Neural progenitor cell (in vitro differentiated cells): Measurements from ENCODE around the gene MIPEP. TPM values are rescaled to one million over a fixed set of nuclear protein-coding genes. Genes with fewer than 3 reads are reported as not detected.

ENCODE experiments used
- DNase-seq: peaks from one replicate; pipeline ENCODE4 v3.0.0-alpha.2; 2016; ENCODE audit warnings: low spot score
- H2AFZ ChIP-seq: fragments of 200-600 bp; sonication (generic); replicated peaks from 2 replicates; pipeline ENCODE4 v1.6.1; 2016; ENCODE audit warnings: antibody characterized with exemption
- H3F3A ChIP-seq: fragments of 200-600 bp; sonication (generic); 2 replicates; pipeline ENCODE4 v1.6.1; 2016; ENCODE audit warnings: antibody characterized with exemption, low read depth
- H3K27ac ChIP-seq: fragments of 200-600 bp; sonication (generic); 2 replicates; pipeline ENCODE4 v1.5.1; 2016; ENCODE audit warnings: mild to moderate bottlenecking
- H3K27me3 ChIP-seq: fragments of 200-600 bp; sonication (generic); 2 replicates; pipeline ENCODE4 v1.6.1; 2016; ENCODE audit warnings: mild to moderate bottlenecking, moderate library complexity
- H3K36me3 ChIP-seq: fragments of 200-600 bp; sonication (generic); 2 replicates; pipeline ENCODE4 v1.5.1; 2016
- H3K4me1 ChIP-seq: fragments of 200-600 bp; sonication (generic); 2 replicates; pipeline ENCODE4 v1.6.1; 2016; ENCODE audit warnings: mixed run types
- H3K4me2 ChIP-seq: fragments of 200-600 bp; sonication (generic); 2 replicates; pipeline ENCODE4 v1.6.1; 2016
- H3K4me3 ChIP-seq: fragments of 200-600 bp; sonication (generic); 2 replicates; pipeline ENCODE4 v1.5.1; 2016
- H3K79me2 ChIP-seq: fragments of 200-600 bp; sonication (generic); 2 replicates; pipeline ENCODE4 v1.6.1; 2016; ENCODE audit warnings: low read depth
- H3K9ac ChIP-seq: fragments of 200-600 bp; sonication (generic); 2 replicates; pipeline ENCODE4 v1.6.1; 2016
- H3K9me3 ChIP-seq: fragments of 200-600 bp; sonication (generic); 2 replicates; pipeline ENCODE4 v1.5.1; 2016; ENCODE audit warnings: low read depth
- H4K20me1 ChIP-seq: fragments of 200-600 bp; sonication (generic); 2 replicates; pipeline ENCODE4 v1.6.1; 2016; ENCODE audit warnings: low read depth
- H3K27ac Mint-ChIP-seq: 3 replicates; pipeline ENCODE4 v1.8.0; 2021; ENCODE audit warnings: mixed read lengths
- H3K27me3 Mint-ChIP-seq: 2 replicates; pipeline ENCODE4 v1.8.0; 2022; ENCODE audit warnings: low read depth, mild to moderate bottlenecking, inconsistent platforms, moderate library complexity, mixed read lengths; ENCODE audit not compliant: insufficient read depth
- H3K36me3 Mint-ChIP-seq: 3 replicates; pipeline ENCODE4 v1.8.0; 2021; ENCODE audit warnings: mixed read lengths
- H3K4me1 Mint-ChIP-seq: 3 replicates; pipeline ENCODE4 v1.8.0; 2021; ENCODE audit warnings: mixed read lengths
- H3K4me3 Mint-ChIP-seq: 3 replicates; pipeline ENCODE4 v1.8.0; 2021; ENCODE audit warnings: mild to moderate bottlenecking, moderate library complexity, mixed read lengths
- H3K9me3 Mint-ChIP-seq: 3 replicates; pipeline ENCODE4 v1.8.0; 2020; ENCODE audit warnings: mixed read lengths
- CTCF ChIP-seq: fragments of 200-600 bp; sonication (generic); IDR thresholded peaks from 2 replicates; pipeline ENCODE4 v1.5.1; 2017; ENCODE audit warnings: antibody characterized with exemption, mild to moderate bottlenecking
- EZH2 ChIP-seq: fragments of 200-600 bp; sonication (generic); IDR thresholded peaks from 2 replicates; pipeline ENCODE4 v1.6.1; 2017; ENCODE audit warnings: antibody characterized with exemption, mild to moderate bottlenecking, moderate library complexity
- EZH2phosphoT487 ChIP-seq: fragments of 200-600 bp; sonication (generic); IDR thresholded peaks from 2 replicates; pipeline ENCODE4 v1.6.1; 2017; ENCODE audit warnings: antibody characterized with exemption
- total RNA-seq: library from RNA; depleted of rRNA; stranded (reverse); fragments of >200 nt; gene quantifications from 2 replicates; pipeline ENCODE4 v1.2.3, GENCODE V29; 2015; ENCODE audit warnings: low replicate concordance

The MIPEP gene
- total RNA-seq, 1 donor from 2014 or later: 22.8 TPM

DNA sequence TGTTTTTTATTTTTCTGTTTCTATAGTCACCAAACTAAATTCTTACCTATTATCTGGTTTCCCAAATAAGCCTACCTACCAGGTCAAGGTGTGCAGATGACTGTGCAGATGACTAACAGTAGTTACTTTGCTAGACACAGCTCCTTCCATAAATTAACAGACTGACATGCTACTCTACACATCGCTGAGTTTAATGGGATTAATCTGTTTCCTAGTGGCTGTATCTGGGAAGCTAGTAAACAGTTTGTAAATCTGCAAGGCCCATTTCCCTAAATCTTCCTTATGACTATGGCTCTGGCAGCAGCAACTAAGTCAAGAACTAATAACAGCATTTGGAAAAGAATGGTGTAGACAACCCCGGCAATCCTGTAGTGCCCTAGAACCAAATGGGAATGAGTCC, 27.9 kb downstream of the MIPEP start:
- no peaks in the 10 kb centered on the region for H3K27me3 Mint-ChIP-seq
- no peaks in the 10 kb centered on the region for H3K4me1 Mint-ChIP-seq
- H4K20me1 ChIP-seq: no peaks in the 10 kb centered on the region
- H3K4me3 ChIP-seq: no peak overlapping the region
- no peak for TF ChIP-seq EZH2phosphoT487
- no peak for TF ChIP-seq CTCF
- TF ChIP-seq EZH2: no peak
- no peak overlapping the region for H3K27ac Mint-ChIP-seq
- no peak overlapping the region for H2AFZ ChIP-seq
- DNase-seq: no peak
- no peak overlapping the region for H3K4me3 Mint-ChIP-seq
- no peaks in the 10 kb centered on the region for H3K36me3 ChIP-seq
- H3K79me2 ChIP-seq: no peaks in the 10 kb centered on the region
- no peaks in the 10 kb centered on the region for H3F3A ChIP-seq
- no peak overlapping the region for H3K9ac ChIP-seq
- no peaks in the 10 kb centered on the region for H3K9me3 ChIP-seq
- H3K4me2 ChIP-seq: no peak overlapping the region
- no peaks in the 10 kb centered on the region for H3K27me3 ChIP-seq
- no peak overlapping the region for H3K27ac ChIP-seq
- H3K36me3 Mint-ChIP-seq: peaks cover 2% of the 10 kb centered on the region
- no peaks in the 10 kb centered on the region for H3K9me3 Mint-ChIP-seq
- H3K4me1 ChIP-seq: no peaks in the 10 kb centered on the region

- H4K20me1 ChIP-seq: no peaks in the 10 kb centered on the region
- H3K36me3 ChIP-seq: no peaks in the 10 kb centered on the region
- Mint-ChIP-seq H3K27me3 (no peaks in the 10 kb centered on the region), H3K36me3 (peaks cover 10% of the 10 kb centered on the region), H3K27ac (no peak overlapping the region), H3K4me1 (no peaks in the 10 kb centered on the region), H3K4me3 (no peak overlapping the region), H3K9me3 (no peaks in the 10 kb centered on the region)
- H3K4me3 ChIP-seq: no peak overlapping the region
- H3K9me3 ChIP-seq: no peaks in the 10 kb centered on the region
- H3K4me2 ChIP-seq: no peak overlapping the region
- no peak for TF ChIP-seq CTCF
- TF ChIP-seq EZH2: no peak
- no peak for TF ChIP-seq EZH2phosphoT487
- no peaks in the 10 kb centered on the region for H3K4me1 ChIP-seq
- peaks cover 5% of the 10 kb centered on the region for H3F3A ChIP-seq
- no peak overlapping the region for H3K9ac ChIP-seq
- H3K79me2 ChIP-seq: no peaks in the 10 kb centered on the region
- no peak for DNase-seq
- H3K27ac ChIP-seq: no peak overlapping the region
- H3K27me3 ChIP-seq: no peaks in the 10 kb centered on the region
- H2AFZ ChIP-seq: no peak overlapping the region
Observed at GRCh38 chr13:23859904-23860303, 29.3 kb downstream of the MIPEP start.

DNA sequence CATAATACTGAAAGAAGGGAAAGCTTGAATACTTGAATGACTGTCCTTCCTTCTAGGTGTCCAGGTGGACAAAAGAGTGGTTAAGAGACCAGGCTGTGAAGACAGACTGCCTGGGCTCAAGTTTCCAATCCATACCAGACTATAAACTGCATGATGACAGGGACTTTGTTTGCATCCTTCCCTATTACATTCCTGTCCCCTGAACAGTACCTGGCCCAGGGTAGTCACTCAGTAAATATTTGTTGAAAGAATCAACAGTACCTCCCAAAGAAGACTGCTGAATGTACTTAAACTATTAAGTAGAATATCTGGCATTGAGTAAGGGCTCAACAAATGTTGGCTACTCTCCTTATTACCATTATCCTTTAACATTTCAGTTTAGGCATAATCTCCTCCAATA, 29.7 kb downstream of the MIPEP start:
- no peak for DNase-seq

More for the DNA sequence above, 29.7 kb downstream of the MIPEP start:
- no peak overlapping the region for H3K4me2 ChIP-seq
- no peaks in the 10 kb centered on the region for H3K27me3 ChIP-seq
- H3K36me3 ChIP-seq: no peaks in the 10 kb centered on the region
- no peak for TF ChIP-seq EZH2phosphoT487
- no peak for TF ChIP-seq EZH2
- TF ChIP-seq CTCF: no peak
- H4K20me1 ChIP-seq: no peaks in the 10 kb centered on the region
- no peak overlapping the region for H3K27ac ChIP-seq
- Mint-ChIP-seq H3K9me3 (no peaks in the 10 kb centered on the region), H3K27me3 (no peaks in the 10 kb centered on the region), H3K36me3 (peaks cover 10% of the 10 kb centered on the region), H3K27ac (no peak overlapping the region), H3K4me3 (no peak overlapping the region), H3K4me1 (no peaks in the 10 kb centered on the region)
- no peaks in the 10 kb centered on the region for H3K79me2 ChIP-seq
- H3K9ac ChIP-seq: no peak overlapping the region
- no peak overlapping the region for H3K4me3 ChIP-seq
- H3F3A ChIP-seq: peaks cover 5% of the 10 kb centered on the region
- H2AFZ ChIP-seq: no peak overlapping the region
- no peaks in the 10 kb centered on the region for H3K9me3 ChIP-seq
- H3K4me1 ChIP-seq: no peaks in the 10 kb centered on the region
